ENCODE data around the gene SLC9C2.
"Not testable (repeated sequence)": the region's sequence is repeated elsewhere in the genome, so short reads cannot be mapped to it uniquely, and the experiment has no call there.

SLC9C2 gene

GRCh38 chr1:173573596-173573995 lies 29.3 kb downstream of the SLC9C2 start:
- no peak for DNase-seq

- no peak for DNase-seq
Measured at GRCh38 chr1:173572201-173572873, 30.5 kb downstream of the SLC9C2 start.

- DNase-seq, result no peak
Measured at GRCh38 chr1:173570370-173571007, 32.4 kb downstream of the SLC9C2 start.

DNA sequence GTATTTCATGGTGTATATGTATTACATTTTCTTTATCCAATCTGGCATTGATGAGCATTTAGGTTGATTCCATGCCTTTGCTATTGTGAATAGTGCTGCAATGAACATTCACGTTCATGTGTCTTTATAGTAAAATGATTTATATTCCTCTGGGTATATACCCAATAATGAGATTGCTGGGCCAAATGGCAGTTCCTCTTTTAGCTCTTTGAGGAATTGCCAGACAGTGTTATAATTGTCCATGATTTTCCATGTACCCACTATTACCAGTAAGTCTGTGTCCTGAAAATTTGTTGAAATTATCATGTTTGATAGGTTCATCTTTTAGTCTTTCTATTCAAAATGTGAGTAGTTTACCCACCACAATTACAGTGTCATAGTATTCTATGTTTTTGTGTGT lies 34.4 kb downstream of the SLC9C2 start:
- no peak for DNase-seq

GRCh38 chr1:173563846-173564245 lies 39.0 kb downstream of the SLC9C2 start:
- DNase-seq, result not testable (repeated sequence)

GRCh38 chr1:173562813-173563212 lies 40.1 kb downstream of the SLC9C2 start:
- no peak for DNase-seq

GRCh38 chr1:173561263-173561662 lies 41.6 kb downstream of the SLC9C2 start:
- no peak for DNase-seq

- no peak for DNase-seq
Measured at GRCh38 chr1:173560285-173560880, 42.5 kb downstream of the SLC9C2 start.

- no peak for DNase-seq
Measured at GRCh38 chr1:173555651-173556305, 47.1 kb downstream of the SLC9C2 start.

DNA sequence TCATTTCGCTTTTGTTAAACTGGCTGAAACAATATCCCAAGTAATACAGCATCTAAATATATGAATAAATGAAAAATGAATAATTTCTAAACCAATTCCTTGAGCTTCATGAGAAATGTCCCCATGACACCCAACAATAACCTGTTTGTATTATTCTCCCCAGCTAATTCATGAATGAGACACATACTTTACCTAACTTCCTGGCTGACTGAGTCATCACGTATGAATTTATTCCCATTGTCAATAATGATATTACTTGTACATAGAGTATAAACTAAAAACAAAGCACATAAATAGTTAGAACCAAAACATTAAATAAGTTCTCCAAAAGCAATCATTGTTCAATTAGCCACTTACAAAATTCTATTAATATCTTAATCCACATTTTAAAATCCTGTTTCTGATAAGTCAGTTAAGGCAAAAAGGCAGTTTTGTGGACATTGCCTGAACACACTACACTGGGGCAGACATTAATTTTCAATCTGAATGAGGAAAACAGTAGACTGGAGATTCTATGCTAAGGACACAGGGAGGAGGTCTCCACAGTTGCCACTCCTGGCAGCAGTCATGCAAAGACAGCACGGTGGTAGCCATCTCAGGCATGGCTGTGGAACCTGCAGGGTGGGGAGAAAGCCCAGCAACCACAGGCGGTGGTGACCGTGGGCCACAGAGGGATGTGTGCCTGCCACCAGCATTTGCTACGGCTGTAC lies 48.2 kb downstream of the SLC9C2 start:
- no peak for DNase-seq

DNA sequence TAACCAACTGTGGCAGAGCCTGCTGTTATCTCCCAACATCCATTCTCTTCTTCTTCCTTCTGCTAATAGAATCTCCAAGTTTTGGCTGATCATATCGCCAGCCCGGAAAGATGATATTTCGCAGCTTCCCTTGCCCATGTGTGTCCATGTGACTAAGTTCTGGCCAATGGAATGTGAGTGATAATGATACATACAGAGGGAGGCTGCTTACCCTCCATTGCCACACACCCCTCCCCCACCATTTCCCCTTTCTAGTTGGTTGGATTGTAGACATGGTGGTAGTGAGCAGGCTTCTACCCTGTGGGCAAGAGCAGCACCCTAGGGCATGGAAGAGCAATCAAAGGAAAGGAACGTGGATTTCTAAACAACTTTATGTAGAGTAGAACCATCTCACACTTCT lies 48.8 kb downstream of the SLC9C2 start:
- DNase-seq, result no peak

GRCh38 chr1:173553312-173553711 lies 49.6 kb downstream of the SLC9C2 start:
- DNase-seq, result no peak

GRCh38 chr1:173551699-173552098 lies 51.2 kb downstream of the SLC9C2 start:
- no peak for DNase-seq

DNA sequence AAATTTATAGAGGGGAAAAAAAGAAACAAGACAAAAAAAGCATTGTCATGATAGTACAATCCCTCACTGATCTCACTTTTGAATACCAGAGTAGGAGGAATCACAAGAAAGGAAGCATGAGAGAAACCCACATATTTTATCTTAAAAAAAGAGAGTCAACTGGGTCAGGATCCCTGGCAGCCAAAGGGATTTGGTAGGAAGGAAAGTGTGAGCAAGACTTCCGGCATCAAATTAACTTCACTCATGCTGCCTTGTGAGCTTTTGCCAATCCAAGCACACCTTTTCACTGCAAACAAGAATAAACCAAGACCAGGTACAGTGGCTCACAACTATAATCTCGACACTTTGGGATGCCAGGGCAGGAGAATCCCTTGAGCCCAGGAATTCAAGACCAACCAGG lies 53.1 kb downstream of the SLC9C2 start:
- no peak for DNase-seq

GRCh38 chr1:173545688-173546087 lies 57.2 kb downstream of the SLC9C2 start:
- no peak for DNase-seq

DNA sequence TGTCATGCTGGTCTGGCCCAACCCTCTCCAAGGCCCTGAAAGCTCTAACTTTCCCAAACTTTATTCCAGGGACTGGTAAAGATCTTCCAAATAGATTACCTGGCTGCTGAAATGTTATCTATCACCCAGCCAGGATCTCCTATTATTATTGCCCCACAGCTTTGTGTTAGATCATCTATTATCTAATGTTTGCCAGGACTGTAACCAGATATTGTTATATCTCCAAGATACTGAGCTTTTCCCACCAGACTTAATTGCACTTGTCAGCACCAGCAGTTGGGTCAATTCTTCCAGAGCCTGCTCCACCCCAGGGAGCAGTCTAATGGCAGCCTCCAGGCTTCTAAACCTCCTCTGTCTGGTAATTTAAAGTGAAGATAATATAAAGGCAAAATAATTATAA lies 66.6 kb downstream of the SLC9C2 start:
- DNase-seq, result no peak

- no peak for DNase-seq
Measured at GRCh38 chr1:173532237-173532636, 70.6 kb downstream of the SLC9C2 start.

DNA sequence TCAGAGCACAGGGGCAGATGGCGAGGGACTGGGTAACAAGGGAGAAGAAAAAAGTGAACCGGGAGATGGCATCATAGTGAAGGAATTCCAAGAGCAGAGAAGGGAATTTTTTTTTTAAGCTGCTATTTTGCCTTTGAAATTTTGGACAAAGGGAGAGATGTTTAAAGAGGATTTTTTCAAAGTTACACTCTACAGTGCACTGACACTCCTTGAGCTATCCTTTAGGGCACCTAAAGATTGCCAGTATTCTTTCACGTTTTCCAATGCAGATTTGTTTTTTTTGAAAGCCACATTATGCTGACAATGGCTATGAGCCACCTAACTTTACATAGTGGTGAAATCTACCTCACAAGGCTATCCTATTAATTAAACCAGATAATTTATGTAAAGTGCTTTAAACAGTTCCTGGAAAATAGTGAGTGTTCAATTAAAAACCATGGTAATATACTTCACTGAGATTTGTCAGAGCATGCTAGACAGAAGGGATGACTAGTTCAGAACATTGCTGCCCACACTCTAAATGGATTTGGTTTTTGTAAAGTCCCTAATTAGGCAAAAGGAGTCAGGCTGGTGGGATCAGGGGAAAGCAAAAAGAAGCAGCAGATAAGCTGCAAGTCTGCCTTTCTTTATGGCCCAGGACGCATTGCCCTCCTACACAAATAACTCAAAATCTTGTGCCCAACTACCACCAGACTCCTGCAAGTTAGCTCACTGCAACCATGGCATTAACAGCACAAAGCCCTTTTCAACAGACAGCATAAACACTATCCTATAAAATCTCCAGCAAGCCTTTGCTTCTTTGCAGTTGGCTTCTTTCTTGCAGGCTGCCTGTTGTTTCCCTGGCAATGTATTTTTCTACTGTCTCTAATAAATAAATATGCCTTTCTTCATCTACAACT lies 71.8 kb downstream of the SLC9C2 start:
- no peak for DNase-seq

- no peak for DNase-seq
Measured at GRCh38 chr1:173529106-173529505, 73.8 kb downstream of the SLC9C2 start.

GRCh38 chr1:173527151-173527826 lies 75.6 kb downstream of the SLC9C2 start:
- DNase-seq, result no peak

- DNase-seq, result no peak
Measured at GRCh38 chr1:173525926-173526325, 76.9 kb downstream of the SLC9C2 start.

All from T-helper 9 cell (primary cell).